ENCODE results near the gene RNASE11.

Gene RNASE11

GRCh38 chr14:20607617-20608016, 19.8 kb upstream of the RNASE11 start:
- no peak for TF ChIP-seq CTCF (IDR thresholded peaks at IDR 0.05; ENCODE audit: insufficient read depth, low read depth, low read length, missing control alignments)
- no peak overlapping the region for H3K4me3 ChIP-seq (ENCODE audit: low read depth, low read length)
- DNase-seq (ENCODE audit: low read depth), result peak; percentile 67

- TF ChIP-seq CTCF (IDR thresholded peaks at IDR 0.05; ENCODE audit: insufficient read depth, low read depth, low read length, missing control alignments), result no peak
- no peak overlapping the region for H3K4me3 ChIP-seq (ENCODE audit: low read depth, low read length)
- DNase-seq (ENCODE audit: low read depth), result no peak
These were observed 19.1 kb upstream of the RNASE11 start for GRCh38 chr14:20606902-20607242.

GRCh38 chr14:20606190-20606901, 18.5 kb upstream of the RNASE11 start:
- TF ChIP-seq CTCF (IDR thresholded peaks at IDR 0.05; ENCODE audit: insufficient read depth, low read depth, low read length, missing control alignments), result peak; percentile 44
- DNase-seq (ENCODE audit: low read depth), result no peak
- no peak overlapping the region for H3K4me3 ChIP-seq (ENCODE audit: low read depth, low read length)

- no peak for DNase-seq (ENCODE audit: low read depth)
- no peak overlapping the region for H3K4me3 ChIP-seq (ENCODE audit: low read depth, low read length)
- no peak for TF ChIP-seq CTCF (IDR thresholded peaks at IDR 0.05; ENCODE audit: insufficient read depth, low read depth, low read length, missing control alignments)
These were observed 16.3 kb upstream of the RNASE11 start for GRCh38 chr14:20603813-20604690.

GRCh38 chr14:20602583-20602982, 14.8 kb upstream of the RNASE11 start:
- no peak for DNase-seq (ENCODE audit: low read depth)
- no peak for TF ChIP-seq CTCF (IDR thresholded peaks at IDR 0.05; ENCODE audit: insufficient read depth, low read depth, low read length, missing control alignments)

GRCh38 chr14:20601522-20601921, 13.7 kb upstream of the RNASE11 start:
- no peak overlapping the region for H3K4me3 ChIP-seq (ENCODE audit: low read depth, low read length)
- no peak for DNase-seq (ENCODE audit: low read depth)
- no peak for TF ChIP-seq CTCF (IDR thresholded peaks at IDR 0.05; ENCODE audit: insufficient read depth, low read depth, low read length, missing control alignments)

More at GRCh38 chr14:20602583-20602982, 14.8 kb upstream of the RNASE11 start:
- no peak overlapping the region for H3K4me3 ChIP-seq (ENCODE audit: low read depth, low read length)

All from GM12865 (cell line).